Subcutaneous adipose tissue (tissue), 4 donors: Measurements from ENCODE around the gene SMKR1. TPM values are rescaled to one million over a fixed set of nuclear protein-coding genes. Genes with fewer than 3 reads are reported as not detected.

Experiments used
- total RNA-seq, 4 donors: library from RNA; depleted of rRNA; stranded (reverse); fragments of >200 nt; gene quantifications; one replicate each; pipeline ENCODE4 v1.1.0, GENCODE V29; 2016
- TF ChIP-seq, protein P1 (sequence below): fragments of 450-650 bp; IDR thresholded peaks from one replicate; pipeline ENCODE4 v1.5.1; 2016; ENCODE audit warnings: low read depth, mild to moderate bottlenecking, control low read depth, antibody characterized with exemption, moderate library complexity

SMKR1 gene
- total RNA-seq, 4 donors from 2014 or later = not detected

DNA sequence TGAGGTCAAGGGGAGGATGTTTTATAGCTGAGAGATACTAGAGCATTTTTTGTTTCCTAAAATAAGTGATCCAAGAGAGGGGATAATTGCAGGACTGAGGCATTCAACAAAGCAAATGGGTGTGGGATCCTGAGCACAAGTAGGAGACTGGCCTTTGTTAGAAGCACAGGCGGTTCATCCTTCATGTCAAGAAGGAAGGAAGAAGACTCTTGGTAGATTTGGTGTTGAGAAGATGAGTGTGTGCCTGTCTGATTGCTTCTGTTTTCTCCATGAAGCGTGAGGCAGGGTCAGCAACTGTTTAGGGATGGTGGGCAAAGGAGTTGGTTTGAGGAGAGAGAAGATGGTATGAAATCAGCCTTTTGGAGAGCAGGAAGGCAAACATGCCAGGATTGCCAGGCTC is 40.5 kb upstream of the SMKR1 start:
- TF ChIP-seq, protein P1, sequence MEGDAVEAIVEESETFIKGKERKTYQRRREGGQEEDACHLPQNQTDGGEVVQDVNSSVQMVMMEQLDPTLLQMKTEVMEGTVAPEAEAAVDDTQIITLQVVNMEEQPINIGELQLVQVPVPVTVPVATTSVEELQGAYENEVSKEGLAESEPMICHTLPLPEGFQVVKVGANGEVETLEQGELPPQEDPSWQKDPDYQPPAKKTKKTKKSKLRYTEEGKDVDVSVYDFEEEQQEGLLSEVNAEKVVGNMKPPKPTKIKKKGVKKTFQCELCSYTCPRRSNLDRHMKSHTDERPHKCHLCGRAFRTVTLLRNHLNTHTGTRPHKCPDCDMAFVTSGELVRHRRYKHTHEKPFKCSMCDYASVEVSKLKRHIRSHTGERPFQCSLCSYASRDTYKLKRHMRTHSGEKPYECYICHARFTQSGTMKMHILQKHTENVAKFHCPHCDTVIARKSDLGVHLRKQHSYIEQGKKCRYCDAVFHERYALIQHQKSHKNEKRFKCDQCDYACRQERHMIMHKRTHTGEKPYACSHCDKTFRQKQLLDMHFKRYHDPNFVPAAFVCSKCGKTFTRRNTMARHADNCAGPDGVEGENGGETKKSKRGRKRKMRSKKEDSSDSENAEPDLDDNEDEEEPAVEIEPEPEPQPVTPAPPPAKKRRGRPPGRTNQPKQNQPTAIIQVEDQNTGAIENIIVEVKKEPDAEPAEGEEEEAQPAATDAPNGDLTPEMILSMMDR = no peak

DNA sequence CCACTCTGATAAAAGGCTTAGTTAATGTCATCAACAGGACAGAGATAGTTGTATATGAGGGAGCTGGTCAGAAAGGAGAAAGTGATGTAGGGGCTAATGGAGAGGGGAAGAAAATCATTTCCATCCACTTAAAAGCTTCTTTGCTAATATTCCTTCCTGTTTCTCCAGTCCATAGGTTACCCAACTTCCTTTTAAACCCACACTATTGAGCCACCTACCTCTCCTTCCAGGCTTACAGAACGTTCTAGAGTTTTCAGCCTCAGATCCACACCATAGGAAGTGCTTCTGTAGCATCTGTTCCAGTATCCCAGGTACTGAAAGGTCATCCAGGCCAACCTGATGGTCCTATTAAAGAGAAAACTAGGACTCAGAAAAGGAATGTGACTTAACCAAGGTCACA is 39.9 kb upstream of the SMKR1 start:
- TF ChIP-seq, protein P1 = no peak

GRCh38 chr7:129464194-129464593 is 38.1 kb upstream of the SMKR1 start:
- TF ChIP-seq, protein P1 = no peak

DNA sequence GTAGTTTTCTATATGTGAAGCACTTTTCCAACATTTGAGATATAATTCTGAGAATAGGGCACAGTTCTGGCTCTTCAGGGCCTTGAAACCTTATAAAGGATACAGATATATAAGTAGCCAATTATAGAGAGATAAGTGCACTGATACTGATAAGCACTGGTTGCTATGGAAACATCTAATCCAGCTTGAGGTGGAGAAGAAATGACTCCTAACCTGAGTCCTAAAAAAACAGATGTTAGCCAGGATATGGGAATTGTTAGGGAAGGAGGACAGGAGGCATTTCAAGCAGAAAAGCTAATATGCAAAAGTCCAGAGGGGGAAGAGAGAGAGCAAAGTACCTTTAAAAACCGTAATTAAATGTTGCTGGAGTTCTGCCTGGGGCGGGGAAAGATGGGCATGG is 37.3 kb upstream of the SMKR1 start:
- TF ChIP-seq, protein P1 = no peak

DNA sequence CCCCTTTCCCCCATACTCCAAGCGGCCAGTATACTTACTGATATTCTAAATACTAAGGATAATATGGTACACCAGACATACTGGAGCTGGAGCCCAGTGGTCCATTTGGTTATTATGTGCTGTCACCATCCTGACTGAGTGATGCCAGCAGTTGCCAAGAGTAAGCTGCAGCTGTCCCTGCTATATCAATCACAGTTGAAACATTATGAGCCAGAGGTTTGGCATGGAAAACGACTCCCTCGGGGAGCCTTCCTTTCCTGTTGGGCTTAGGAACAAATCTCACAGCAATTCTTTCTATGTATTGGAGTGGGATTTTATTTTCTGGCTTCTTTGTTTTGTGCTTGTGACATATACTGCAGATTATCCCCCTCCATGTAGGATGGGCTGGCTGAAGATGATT is 35.5 kb upstream of the SMKR1 start:
- TF ChIP-seq, protein P1 = no peak

DNA sequence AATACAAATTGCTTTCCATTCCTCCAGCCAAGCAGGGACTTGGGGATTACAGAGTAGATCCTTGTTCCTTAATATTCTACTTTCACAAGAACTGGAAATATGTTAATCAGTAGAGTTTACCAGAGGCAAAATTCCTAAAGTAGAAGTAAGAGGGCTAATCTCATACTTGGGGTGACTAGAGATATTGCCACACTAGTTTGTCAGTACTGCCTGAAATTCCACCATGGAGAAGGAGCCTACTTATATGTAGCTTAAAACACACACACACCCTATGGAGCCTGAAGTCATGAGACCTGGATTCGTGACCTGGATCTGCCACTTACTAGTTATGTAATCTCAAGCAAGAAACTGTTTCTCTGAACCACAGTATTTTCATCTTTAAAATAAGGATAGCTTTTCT is 34.2 kb upstream of the SMKR1 start:
- TF ChIP-seq, protein P1 = no peak

GRCh38 chr7:129468547-129468946 is 33.8 kb upstream of the SMKR1 start:
- TF ChIP-seq, protein P1 = no peak
